GM19035 (cell line): ENCODE measurements around the gene POC1A.

Experiments
- ATAC-seq: cut with Tn5 transposase; IDR thresholded peaks from one replicate; pipeline ENCODE4 v1.9.1; 2021; ENCODE audit not compliant: unreplicated experiment

POC1A gene

GRCh38 chr3:52154135-52155094 is at the start of gene POC1A:
POC1A (minus strand) TSS chr3:52154423; CDS start chr3:52154372, 51 bp downstream.
- peak; percentile 87 for ATAC-seq

GRCh38 chr3:52203701-52204100 is 49.5 kb upstream of the POC1A start:
- no peak for ATAC-seq

- ATAC-seq: no peak
These were observed 48.3 kb upstream of the POC1A start for GRCh38 chr3:52202384-52203077.

GRCh38 chr3:52200981-52201679 is 46.9 kb upstream of the POC1A start:
- no peak for ATAC-seq

GRCh38 chr3:52198643-52199608 is 44.7 kb upstream of the POC1A start:
- no peak for ATAC-seq

GRCh38 chr3:52197842-52198625 is 43.8 kb upstream of the POC1A start, which contains the start of gene ALAS1:
ALAS1 (plus strand) TSS chr3:52198160; CDS start chr3:52199242, 1,082 bp downstream.
- ATAC-seq: peak; percentile 83

- ATAC-seq: no peak
These were observed 43.2 kb upstream of the POC1A start for GRCh38 chr3:52197499-52197841.

- ATAC-seq: no peak
These were observed 42.8 kb upstream of the POC1A start for GRCh38 chr3:52196977-52197376.

GRCh38 chr3:52195823-52196331 is 41.7 kb upstream of the POC1A start:
- ATAC-seq: no peak

- no peak for ATAC-seq
These were observed 41.0 kb upstream of the POC1A start for GRCh38 chr3:52195291-52195597.

GRCh38 chr3:52194485-52195290 is 40.5 kb upstream of the POC1A start:
- ATAC-seq: no peak

- no peak for ATAC-seq
These were observed 38.8 kb upstream of the POC1A start for GRCh38 chr3:52193065-52193464.

- no peak for ATAC-seq
These were observed 37.4 kb upstream of the POC1A start for GRCh38 chr3:52191663-52192062.

GRCh38 chr3:52190294-52191074 is 36.3 kb upstream of the POC1A start:
- no peak for ATAC-seq

GRCh38 chr3:52188556-52188955 is 34.3 kb upstream of the POC1A start:
- ATAC-seq: no peak

- ATAC-seq: no peak
These were observed 32.5 kb upstream of the POC1A start for GRCh38 chr3:52186729-52187128.

- ATAC-seq: no peak
These were observed 31.6 kb upstream of the POC1A start for GRCh38 chr3:52185837-52186236.

- no peak for ATAC-seq
These were observed 31.1 kb upstream of the POC1A start for GRCh38 chr3:52185311-52185710.
